OCI-LY1 (cell line): ENCODE results near the gene FAM43A.

ENCODE experiments used
- H2AFZ ChIP-seq: fragments of 200-600 bp; sonication (generic), shearing (Covaris generic); 2 replicates; pipeline ENCODE4 v1.6.0; 2014; ENCODE audit warnings: antibody characterized with exemption, mild to moderate bottlenecking, low read length
- H3F3A ChIP-seq: fragments of 200-600 bp; sonication (generic), shearing (Covaris generic); 2 replicates; pipeline ENCODE4 v1.6.0; 2014; ENCODE audit warnings: mild to moderate bottlenecking, antibody characterized with exemption, low read length, moderate library complexity; ENCODE audit not compliant: insufficient read depth
- H3K27ac ChIP-seq: fragments of 200-600 bp; sonication (generic); 2 replicates; pipeline ENCODE4 v1.5.1; 2014; ENCODE audit warnings: low read length, mixed run types, mild to moderate bottlenecking, low read depth; ENCODE audit not compliant: poor library complexity, severe bottlenecking
- H3K27me3 ChIP-seq: fragments of 200-600 bp; sonication (generic); 2 replicates; pipeline ENCODE4 v1.6.0; 2014; ENCODE audit warnings: antibody characterized with exemption, mild to moderate bottlenecking, low read length, moderate library complexity; ENCODE audit not compliant: insufficient read depth
- H3K36me3 ChIP-seq: fragments of 200-600 bp; sonication (generic); 2 replicates; pipeline ENCODE4 v1.6.1; 2014; ENCODE audit warnings: mild to moderate bottlenecking, antibody characterized with exemption, low read length, moderate library complexity, mixed read lengths; ENCODE audit not compliant: insufficient read depth
- H3K4me1 ChIP-seq: fragments of 200-600 bp; sonication (generic); 2 replicates; pipeline ENCODE4 v1.5.1; 2014; ENCODE audit warnings: mild to moderate bottlenecking, low read length, moderate library complexity; ENCODE audit not compliant: insufficient read depth, severe bottlenecking
- H3K4me2 ChIP-seq: fragments of 200-600 bp; sonication (generic), shearing (Covaris generic); 2 replicates; pipeline ENCODE4 v1.6.1; 2014; ENCODE audit warnings: low read length
- H3K4me3 ChIP-seq: fragments of 200-600 bp; sonication (generic); 2 replicates; pipeline ENCODE4 v1.5.1; 2014; ENCODE audit warnings: low read length, low read depth, mild to moderate bottlenecking, mixed read lengths; ENCODE audit not compliant: poor library complexity, severe bottlenecking
- H3K79me2 ChIP-seq: fragments of 200-600 bp; shearing (Covaris generic); 2 replicates; pipeline ENCODE4 v1.6.1; 2016; ENCODE audit warnings: mixed run types, low read length, mixed read lengths; ENCODE audit not compliant: insufficient read depth
- H3K9ac ChIP-seq: fragments of 200-600 bp; sonication (generic), shearing (Covaris generic); 2 replicates; pipeline ENCODE4 v1.6.1; 2014; ENCODE audit warnings: mild to moderate bottlenecking, low read length, mixed read lengths
- H3K9me2 ChIP-seq: fragments of 200-600 bp; sonication (generic), shearing (Covaris generic); 2 replicates; pipeline ENCODE4 v1.6.1; 2014; ENCODE audit warnings: low read depth, mild to moderate bottlenecking, low read length, mixed read lengths
- H3K9me3 ChIP-seq: fragments of 200-600 bp; shearing (Covaris generic); 2 replicates; pipeline ENCODE4 v1.6.1; 2014; ENCODE audit warnings: low read length, mixed read lengths
- H4K20me1 ChIP-seq: fragments of 200-600 bp; sonication (generic), shearing (Covaris generic); 2 replicates; pipeline ENCODE4 v1.6.0; 2016; ENCODE audit warnings: mild to moderate bottlenecking, low read length; ENCODE audit not compliant: insufficient read depth
- CTCF ChIP-seq: fragments of 200-600 bp; sonication (generic), shearing (Covaris generic); IDR thresholded peaks from 2 replicates; pipeline ENCODE4 v1.5.1; 2017; ENCODE audit warnings: mild to moderate bottlenecking, antibody characterized with exemption, low read length, moderate library complexity, mixed read lengths
- EZH2 ChIP-seq: fragments of 200-600 bp; sonication (generic), shearing (Covaris generic); IDR thresholded peaks from 2 replicates; pipeline ENCODE4 v1.8.0; 2017; ENCODE audit warnings: borderline replicate concordance, mixed run types, mild to moderate bottlenecking, antibody characterized with exemption, low read length, moderate library complexity, mixed read lengths

FAM43A gene

GRCh38 chr3:194686414-194686815 lies 732 bp downstream of the FAM43A start:
- Histone ChIP-seq H2AFZ (no peak overlapping the region), H3K9me2 (no peaks in the 10 kb centered on the region), H3K9me3 (no peaks in the 10 kb centered on the region), H3K27me3 (peaks cover 13% of the 10 kb centered on the region; the same call in 1 of the 2 replicates), H3K9ac (no peak overlapping the region), H4K20me1 (no peaks in the 10 kb centered on the region), H3K27ac (no peak overlapping the region), H3K79me2 (no peaks in the 10 kb centered on the region), H3F3A (peaks cover 5% of the 10 kb centered on the region), H3K4me1 (peaks cover 62% of the 10 kb centered on the region), H3K4me2 (peak overlapping the region; percentile 69; the same call in 1 of the 2 replicates), H3K4me3 (peak overlapping the region; percentile 54), H3K36me3 (no peaks in the 10 kb centered on the region)
- TF ChIP-seq CTCF (no peak), EZH2 (no peak)

GRCh38 chr3:194686816-194687637 lies 1.3 kb downstream of the FAM43A start:
- Histone ChIP-seq H3K4me3 (peak overlapping the region; percentile 54), H3K36me3 (no peaks in the 10 kb centered on the region), H3K4me1 (peaks cover 68% of the 10 kb centered on the region), H3K27me3 (peaks cover 13% of the 10 kb centered on the region; the same call in 1 of the 2 replicates), H3K27ac (no peak overlapping the region), H3K4me2 (peak overlapping the region; percentile 69), H3F3A (peaks cover 10% of the 10 kb centered on the region), H3K9me2 (no peaks in the 10 kb centered on the region), H3K9me3 (no peaks in the 10 kb centered on the region), H4K20me1 (no peaks in the 10 kb centered on the region), H3K9ac (no peak overlapping the region; the same call in 1 of the 2 replicates), H3K79me2 (no peaks in the 10 kb centered on the region), H2AFZ (no peak overlapping the region)
- no peak for TF ChIP-seq CTCF
- TF ChIP-seq EZH2: no peak

GRCh38 chr3:194687638-194688199 lies 2.0 kb downstream of the FAM43A start:
- no peaks in the 10 kb centered on the region for H3K9me2 ChIP-seq
- H2AFZ ChIP-seq: no peak overlapping the region
- H4K20me1 ChIP-seq: no peaks in the 10 kb centered on the region
- peak overlapping the region; percentile 54 for H3K4me3 ChIP-seq
- H3K27ac ChIP-seq: peak overlapping the region; percentile 77
- peak overlapping the region; percentile 52; the same call in 1 of the 2 replicates for H3K9ac ChIP-seq
- H3K27me3 ChIP-seq: peaks cover 13% of the 10 kb centered on the region; the same call in 1 of the 2 replicates
- H3K4me2 ChIP-seq: peak overlapping the region; percentile 69
- peaks cover 75% of the 10 kb centered on the region for H3K4me1 ChIP-seq
- H3K9me3 ChIP-seq: no peaks in the 10 kb centered on the region
- H3F3A ChIP-seq: peaks cover 10% of the 10 kb centered on the region
- no peak for TF ChIP-seq EZH2
- TF ChIP-seq CTCF: peak; percentile 54
- no peaks in the 10 kb centered on the region for H3K79me2 ChIP-seq
- no peaks in the 10 kb centered on the region for H3K36me3 ChIP-seq
